AG20443 (cell line): Measurements from ENCODE around the gene CDK14.

ENCODE experiments used
- DNase-seq: peaks from one replicate; pipeline ENCODE4 v3.0.0; 2012; ENCODE audit warnings: low spot score, mixed read lengths

CDK14 gene

GRCh38 chr7:91051966-91052365 lies 455.8 kb downstream of the CDK14 start:
- DNase-seq: no peak

- no peak for DNase-seq
Observed at GRCh38 chr7:91054374-91054773, 458.3 kb downstream of the CDK14 start.

GRCh38 chr7:91055219-91055618 lies 459.1 kb downstream of the CDK14 start:
- no peak for DNase-seq

GRCh38 chr7:91062713-91063112 lies 466.6 kb downstream of the CDK14 start:
- no peak for DNase-seq

- no peak for DNase-seq
Observed at GRCh38 chr7:91064052-91064451, 467.9 kb downstream of the CDK14 start.

GRCh38 chr7:91064938-91065337 lies 468.8 kb downstream of the CDK14 start:
- DNase-seq: peak; percentile 43

- no peak for DNase-seq
Observed at GRCh38 chr7:91066627-91067026, 470.5 kb downstream of the CDK14 start.

- DNase-seq: no peak
Observed at GRCh38 chr7:91067242-91067641, 471.1 kb downstream of the CDK14 start.

- no peak for DNase-seq
Observed at GRCh38 chr7:91068136-91068795, 472.1 kb downstream of the CDK14 start.

- no peak for DNase-seq
Observed at GRCh38 chr7:91069146-91069545, 473.0 kb downstream of the CDK14 start.

- peak; percentile 60 for DNase-seq
Observed at GRCh38 chr7:91079487-91079886, 483.4 kb downstream of the CDK14 start.

- no peak for DNase-seq
Observed at GRCh38 chr7:91080351-91080750, 484.2 kb downstream of the CDK14 start.

- DNase-seq: peak; percentile 64
Observed at GRCh38 chr7:91082038-91082437, 485.9 kb downstream of the CDK14 start.

- DNase-seq: peak; percentile 17
Observed at GRCh38 chr7:91082852-91083495, 486.9 kb downstream of the CDK14 start.

GRCh38 chr7:91083855-91084644 lies 487.9 kb downstream of the CDK14 start:
- DNase-seq: peak; percentile 12

- no peak for DNase-seq
Observed at GRCh38 chr7:91085175-91085574, 489.1 kb downstream of the CDK14 start.

- no peak for DNase-seq
Observed at GRCh38 chr7:91086200-91086599, 490.1 kb downstream of the CDK14 start.

- no peak for DNase-seq
Observed at GRCh38 chr7:91088156-91088555, 492.0 kb downstream of the CDK14 start.

GRCh38 chr7:91088691-91089090 lies 492.6 kb downstream of the CDK14 start:
- no peak for DNase-seq

- peak; percentile 28 for DNase-seq
Observed at GRCh38 chr7:91089382-91089963, 493.4 kb downstream of the CDK14 start.

- no peak for DNase-seq
Observed at GRCh38 chr7:91090684-91091083, 494.6 kb downstream of the CDK14 start.

- no peak for DNase-seq
Observed at GRCh38 chr7:91091631-91092030, 495.5 kb downstream of the CDK14 start.

- no peak for DNase-seq
Observed at GRCh38 chr7:91093181-91093580, 497.1 kb downstream of the CDK14 start.
